ENCODE measurements around the gene TAF9B. TPM values are rescaled to one million over a fixed set of nuclear protein-coding genes. Genes with fewer than 3 reads are reported as not detected.
"Not testable (repeated sequence)": the region's sequence is repeated elsewhere in the genome, so short reads cannot be mapped to it uniquely, and the experiment has no call there.

Gene TAF9B
- total and polyA plus RNA-seq, 2 donors (not counting 1 experiment from before 2014, with no cell fraction given) = 2.2 to 13.7 TPM

DNA sequence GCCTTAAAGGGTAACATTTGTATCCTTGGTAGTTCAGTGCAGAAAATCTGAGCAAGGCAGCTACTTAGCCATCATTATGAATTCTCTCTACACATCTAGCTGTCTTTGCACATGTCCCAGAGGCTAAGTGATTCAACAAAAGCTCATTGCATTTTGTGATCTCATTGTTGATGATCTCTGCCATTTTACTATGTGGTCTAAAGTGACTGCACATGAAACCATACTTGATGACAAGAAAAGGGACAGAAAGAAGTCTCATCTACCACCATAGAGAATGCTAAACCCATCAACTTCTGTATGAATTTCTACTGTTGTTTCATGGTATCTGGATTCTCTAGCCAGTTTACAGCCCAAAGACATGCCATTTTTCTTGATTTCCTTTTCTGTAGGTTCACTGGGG is 41.3 kb downstream of the TAF9B start:
- Histone ChIP-seq H3K36me3 (replicated peaks in 1 of 2; ENCODE audit: control extremely low read depth in 1 of 2, control insufficient read depth in 1 of 2, extremely low read depth in 1 of 2, insufficient read depth in 2 of 2, low read length in 1 of 2) (no peaks in the 10 kb centered on the region), H2AFZ (ENCODE audit: insufficient read depth, low read depth, low read length, poor library complexity, severe bottlenecking) (no peak overlapping the region), H3K79me2 (ENCODE audit: control insufficient read depth, insufficient read depth, low read length) (no peaks in the 10 kb centered on the region), H3K4me2 (replicated peaks; ENCODE audit: low read depth, low read length, poor library complexity, severe bottlenecking) (no peak overlapping the region), H4K20me1 (ENCODE audit: control insufficient read depth, insufficient read depth, low read length, poor library complexity, severe bottlenecking) (no peaks in the 10 kb centered on the region), H3K27ac (ENCODE audit: low read length in 2 of 2) (no peak overlapping the region), H3K4me1 (ENCODE audit: control insufficient read depth in 2 of 2, insufficient read depth in 2 of 2, low read length in 2 of 2) (peaks cover 0 to 3% of the 10 kb centered on the region in 2 donors), H3K9me3 (ENCODE audit: control extremely low read depth in 1 of 3, control insufficient read depth in 2 of 3, insufficient read depth in 1 of 3, low read length in 2 of 3) (no peaks in the 10 kb centered on the region), H3K27me3 (replicated peaks in 1 of 4; ENCODE audit: control extremely low read depth in 1 of 4, control insufficient read depth in 3 of 4, insufficient read depth in 4 of 4, low read length in 3 of 4) (no peaks in the 10 kb centered on the region), H3K4me3 (ENCODE audit: control extremely low read depth in 1 of 5, extremely low read depth in 1 of 5, insufficient read depth in 1 of 5, low read depth in 2 of 5, low read length in 4 of 5) (no peak overlapping the region), H3K9ac (ENCODE audit: low read length) (no peak overlapping the region)
- POLR2A ChIA-PET = no interaction called here
- no peak for DNase-seq
- CTCF ChIA-PET = no interaction called here
- H3K4me3 Mint-ChIP-seq = no peak overlapping the region
- TF ChIP-seq EZH2 (IDR thresholded peaks at IDR 0.05; ENCODE audit: borderline replicate concordance, insufficient read depth, low read depth, low read length, poor library complexity, severe bottlenecking) = no peak
- TF ChIP-seq, protein P1, sequence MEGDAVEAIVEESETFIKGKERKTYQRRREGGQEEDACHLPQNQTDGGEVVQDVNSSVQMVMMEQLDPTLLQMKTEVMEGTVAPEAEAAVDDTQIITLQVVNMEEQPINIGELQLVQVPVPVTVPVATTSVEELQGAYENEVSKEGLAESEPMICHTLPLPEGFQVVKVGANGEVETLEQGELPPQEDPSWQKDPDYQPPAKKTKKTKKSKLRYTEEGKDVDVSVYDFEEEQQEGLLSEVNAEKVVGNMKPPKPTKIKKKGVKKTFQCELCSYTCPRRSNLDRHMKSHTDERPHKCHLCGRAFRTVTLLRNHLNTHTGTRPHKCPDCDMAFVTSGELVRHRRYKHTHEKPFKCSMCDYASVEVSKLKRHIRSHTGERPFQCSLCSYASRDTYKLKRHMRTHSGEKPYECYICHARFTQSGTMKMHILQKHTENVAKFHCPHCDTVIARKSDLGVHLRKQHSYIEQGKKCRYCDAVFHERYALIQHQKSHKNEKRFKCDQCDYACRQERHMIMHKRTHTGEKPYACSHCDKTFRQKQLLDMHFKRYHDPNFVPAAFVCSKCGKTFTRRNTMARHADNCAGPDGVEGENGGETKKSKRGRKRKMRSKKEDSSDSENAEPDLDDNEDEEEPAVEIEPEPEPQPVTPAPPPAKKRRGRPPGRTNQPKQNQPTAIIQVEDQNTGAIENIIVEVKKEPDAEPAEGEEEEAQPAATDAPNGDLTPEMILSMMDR (IDR thresholded peaks at IDR 0.05) = no peak
- H3K9me3 Mint-ChIP-seq (ENCODE audit: insufficient read depth) = no peaks in the 10 kb centered on the region
- no peak overlapping the region for H3K27ac Mint-ChIP-seq
- no peaks in the 10 kb centered on the region for H3K27me3 Mint-ChIP-seq
- H3K4me1 Mint-ChIP-seq = no peaks in the 10 kb centered on the region
- no peak for ATAC-seq (ENCODE audit: low read depth)
- intact Hi-C loops (cut with micrococcal nuclease) = no loop called here

DNA sequence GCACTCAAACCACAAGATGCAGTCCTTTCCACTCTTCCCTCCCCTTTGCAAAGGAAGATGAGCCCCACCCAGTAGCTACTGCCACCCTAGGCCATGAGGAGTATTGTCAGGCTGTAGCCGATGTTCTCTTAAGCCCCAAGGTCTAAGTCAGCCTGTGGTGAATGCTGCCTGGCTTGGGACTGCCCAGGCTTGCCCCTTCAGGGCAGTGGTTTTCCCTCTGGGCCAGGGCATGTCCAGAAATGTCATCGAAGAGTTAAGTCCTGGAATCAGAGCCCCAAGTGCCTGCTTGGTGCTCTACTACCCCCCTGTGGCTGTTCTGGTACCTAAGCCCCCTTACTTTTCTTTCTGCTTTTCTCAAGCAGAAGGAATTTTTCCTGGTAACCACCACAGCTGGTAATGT is 47.2 kb downstream of the TAF9B start:
- Histone ChIP-seq H3K27me3 (replicated peaks in 1 of 4; ENCODE audit: control extremely low read depth in 1 of 4, control insufficient read depth in 3 of 4, insufficient read depth in 4 of 4, low read length in 3 of 4) (no peaks in the 10 kb centered on the region), H3K9ac (ENCODE audit: low read length) (no peak overlapping the region), H2AFZ (ENCODE audit: insufficient read depth, low read depth, low read length, poor library complexity, severe bottlenecking) (no peak overlapping the region), H3K4me1 (ENCODE audit: control insufficient read depth in 2 of 2, insufficient read depth in 2 of 2, low read length in 2 of 2) (no peaks in the 10 kb centered on the region), H3K4me3 (ENCODE audit: control extremely low read depth in 1 of 5, extremely low read depth in 1 of 5, insufficient read depth in 1 of 5, low read depth in 2 of 5, low read length in 4 of 5) (no peak overlapping the region), H3K4me2 (replicated peaks; ENCODE audit: low read depth, low read length, poor library complexity, severe bottlenecking) (no peak overlapping the region), H3K36me3 (replicated peaks in 1 of 2; ENCODE audit: control extremely low read depth in 1 of 2, control insufficient read depth in 1 of 2, extremely low read depth in 1 of 2, insufficient read depth in 2 of 2, low read length in 1 of 2) (no peaks in the 10 kb centered on the region), H3K9me3 (ENCODE audit: control extremely low read depth in 1 of 3, control insufficient read depth in 2 of 3, insufficient read depth in 1 of 3, low read length in 2 of 3) (peaks cover 0 to 2% (median 0%) of the 10 kb centered on the region in 3 donors), H3K27ac (ENCODE audit: low read length in 2 of 2) (no peak overlapping the region), H4K20me1 (ENCODE audit: control insufficient read depth, insufficient read depth, low read length, poor library complexity, severe bottlenecking) (no peaks in the 10 kb centered on the region), H3K79me2 (ENCODE audit: control insufficient read depth, insufficient read depth, low read length) (no peaks in the 10 kb centered on the region)
- POLR2A ChIA-PET = no interaction called here
- no peak overlapping the region for H3K27ac Mint-ChIP-seq
- DNase-seq (no peak), ATAC-seq (ENCODE audit: low read depth) (no peak)
- TF ChIP-seq, protein P1 (IDR thresholded peaks at IDR 0.05) = no peak
- WGBS (ENCODE audit: insufficient coverage) = 40% methylated on average over 1 of the region's 2 CpGs
- H3K4me3 Mint-ChIP-seq = no peak overlapping the region
- CTCF ChIA-PET = no interaction called here
- no peaks in the 10 kb centered on the region for H3K4me1 Mint-ChIP-seq
- no peaks in the 10 kb centered on the region for H3K27me3 Mint-ChIP-seq
- intact Hi-C loops (cut with micrococcal nuclease) = no loop called here
- no peaks in the 10 kb centered on the region for H3K9me3 Mint-ChIP-seq (ENCODE audit: insufficient read depth)

DNA sequence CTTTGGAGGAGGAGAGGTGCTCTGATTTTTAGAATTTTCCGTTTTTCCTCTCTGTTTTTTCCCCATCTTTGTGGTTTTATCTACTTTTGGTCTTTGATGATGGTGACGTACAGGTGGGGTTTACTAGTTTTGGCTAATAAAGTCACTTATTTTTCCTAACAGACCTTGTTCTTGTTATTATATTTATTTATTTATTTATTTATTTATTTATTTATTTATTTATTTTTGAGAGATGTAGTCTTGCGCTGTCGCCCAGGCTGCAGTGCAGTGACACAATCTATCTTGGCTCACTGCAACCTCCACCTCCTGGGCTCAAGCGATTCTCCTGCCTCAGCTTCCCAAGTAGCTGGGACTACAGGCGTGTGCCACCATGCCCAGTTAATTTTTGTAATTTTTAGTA is 58.0 kb downstream of the TAF9B start:
- H3K4me3 ChIP-seq (ENCODE audit: control extremely low read depth in 1 of 5, extremely low read depth in 1 of 5, insufficient read depth in 1 of 5, low read depth in 2 of 5, low read length in 4 of 5); H3K36me3 ChIP-seq (replicated peaks in 1 of 2; ENCODE audit: control extremely low read depth in 1 of 2, control insufficient read depth in 1 of 2, extremely low read depth in 1 of 2, insufficient read depth in 2 of 2, low read length in 1 of 2); H3K4me3 Mint-ChIP-seq; CTCF ChIA-PET; H2AFZ ChIP-seq (ENCODE audit: insufficient read depth, low read depth, low read length, poor library complexity, severe bottlenecking); H3K27me3 Mint-ChIP-seq; H3K27ac ChIP-seq (ENCODE audit: low read length in 2 of 2); H3K27ac Mint-ChIP-seq; H3K79me2 ChIP-seq (ENCODE audit: control insufficient read depth, insufficient read depth, low read length); H3K27me3 ChIP-seq (replicated peaks in 1 of 4; ENCODE audit: control extremely low read depth in 1 of 4, control insufficient read depth in 3 of 4, insufficient read depth in 4 of 4, low read length in 3 of 4); intact Hi-C loops (cut with micrococcal nuclease); H3K4me2 ChIP-seq (replicated peaks; ENCODE audit: low read depth, low read length, poor library complexity, severe bottlenecking); DNase-seq; H4K20me1 ChIP-seq (ENCODE audit: control insufficient read depth, insufficient read depth, low read length, poor library complexity, severe bottlenecking); H3K4me1 ChIP-seq (ENCODE audit: control insufficient read depth in 2 of 2, insufficient read depth in 2 of 2, low read length in 2 of 2); ATAC-seq (ENCODE audit: low read depth); H3K9me3 Mint-ChIP-seq (ENCODE audit: insufficient read depth); H3K4me1 Mint-ChIP-seq; POLR2A ChIA-PET; H3K9me3 ChIP-seq (ENCODE audit: control extremely low read depth in 1 of 3, control insufficient read depth in 2 of 3, insufficient read depth in 1 of 3, low read length in 2 of 3); H3K9ac ChIP-seq (ENCODE audit: low read length): not testable (repeated sequence)
- no CpG with 5 or more reads among the region's 6 CpGs for WGBS (ENCODE audit: insufficient coverage)
